NCI-H1694 treated with DMSO at 0.1 percent for 48 hours (cell line): ENCODE measurements around the gene KIAA0319L.

Experiments used
- DNase-seq: peaks from one replicate; lab custom pipeline; 2025; lab: John Stamatoyannopoulos, UW

KIAA0319L gene

DNA sequence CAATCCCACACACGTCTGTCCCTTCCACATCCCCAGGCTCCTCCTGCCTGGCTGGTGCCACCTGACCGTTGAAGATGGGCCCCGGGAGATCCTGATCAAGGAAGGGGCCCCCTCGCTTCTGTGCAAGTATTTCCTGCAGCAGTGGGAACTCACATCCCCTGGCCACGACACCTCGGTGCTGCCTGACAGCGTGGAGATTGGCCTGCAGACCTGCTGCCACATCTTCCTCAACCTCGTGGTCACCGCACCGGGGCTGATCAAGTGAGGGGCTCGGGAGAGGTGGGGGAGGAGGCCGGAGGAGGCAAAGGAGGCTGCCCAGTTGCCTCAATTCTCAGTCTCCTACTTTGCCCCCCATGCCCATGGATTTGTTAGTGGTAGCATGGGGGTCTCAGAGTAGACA is 6.0 kb upstream of the KIAA0319L start:
- no peak for DNase-seq

DNA sequence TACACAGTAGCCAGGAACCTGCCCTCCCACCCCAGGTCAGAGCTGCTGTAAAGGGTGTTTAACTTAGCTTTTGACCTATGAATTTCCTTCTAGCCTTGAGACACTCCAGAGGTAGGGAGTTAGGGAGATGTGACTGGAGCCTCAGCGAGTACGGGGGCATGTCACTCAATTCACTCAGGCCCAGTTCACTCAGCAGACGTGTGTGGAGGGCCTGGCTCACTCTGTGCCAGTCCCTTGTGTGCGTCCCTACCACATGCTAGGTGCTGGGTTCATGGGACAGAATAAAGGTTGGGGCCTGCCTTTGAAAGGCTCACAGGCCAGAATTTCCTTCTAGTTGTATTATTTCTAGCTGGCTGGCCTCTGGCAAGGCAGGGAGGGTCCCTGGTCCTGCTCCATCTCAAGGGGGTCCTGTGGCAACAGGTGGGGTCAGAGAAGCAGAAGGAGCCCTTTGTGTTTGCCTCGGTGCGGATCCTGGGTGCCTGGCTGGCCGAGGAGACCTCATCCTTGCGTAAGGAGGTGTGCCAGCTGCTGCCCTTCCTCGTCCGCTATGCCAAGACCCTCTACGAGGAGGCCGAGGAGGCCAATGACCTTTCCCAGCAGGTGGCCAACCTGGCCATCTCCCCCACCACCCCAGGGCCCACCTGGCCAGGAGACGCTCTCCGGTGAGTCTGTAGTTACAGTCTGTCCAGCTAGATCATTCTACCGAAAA is 4.9 kb upstream of the KIAA0319L start:
- DNase-seq: no peak

DNA sequence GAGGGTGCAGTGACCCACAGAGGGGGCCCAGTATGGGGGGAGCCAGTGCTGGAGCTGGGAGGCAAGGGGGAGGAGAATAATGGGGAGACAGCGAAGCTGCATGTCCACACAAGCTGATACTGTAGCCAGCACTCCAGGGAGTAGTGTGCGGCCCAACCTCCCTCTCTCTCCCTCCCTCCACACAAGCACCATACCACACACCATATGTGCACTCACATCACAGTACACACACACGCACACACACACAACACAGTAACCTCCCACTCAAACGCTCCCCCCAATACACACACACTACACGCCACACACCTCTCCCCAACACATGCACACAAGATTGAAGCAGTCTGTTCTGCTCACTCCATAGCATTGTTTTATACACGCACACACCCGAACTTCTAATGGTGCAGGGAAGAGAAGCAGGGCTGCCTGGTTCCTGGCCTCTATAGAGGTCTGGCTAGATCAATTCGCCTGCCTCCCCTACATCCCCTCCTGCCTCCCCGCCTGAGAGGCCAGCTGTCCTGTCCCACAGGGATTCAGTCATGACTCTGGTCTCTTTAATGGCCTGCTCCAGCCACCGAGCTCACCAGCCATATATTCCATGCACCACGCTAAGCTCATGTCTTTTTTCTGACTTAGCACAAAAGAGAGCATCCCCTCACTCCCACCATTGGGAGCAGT is 4.2 kb upstream of the KIAA0319L start:
- no peak for DNase-seq

DNA sequence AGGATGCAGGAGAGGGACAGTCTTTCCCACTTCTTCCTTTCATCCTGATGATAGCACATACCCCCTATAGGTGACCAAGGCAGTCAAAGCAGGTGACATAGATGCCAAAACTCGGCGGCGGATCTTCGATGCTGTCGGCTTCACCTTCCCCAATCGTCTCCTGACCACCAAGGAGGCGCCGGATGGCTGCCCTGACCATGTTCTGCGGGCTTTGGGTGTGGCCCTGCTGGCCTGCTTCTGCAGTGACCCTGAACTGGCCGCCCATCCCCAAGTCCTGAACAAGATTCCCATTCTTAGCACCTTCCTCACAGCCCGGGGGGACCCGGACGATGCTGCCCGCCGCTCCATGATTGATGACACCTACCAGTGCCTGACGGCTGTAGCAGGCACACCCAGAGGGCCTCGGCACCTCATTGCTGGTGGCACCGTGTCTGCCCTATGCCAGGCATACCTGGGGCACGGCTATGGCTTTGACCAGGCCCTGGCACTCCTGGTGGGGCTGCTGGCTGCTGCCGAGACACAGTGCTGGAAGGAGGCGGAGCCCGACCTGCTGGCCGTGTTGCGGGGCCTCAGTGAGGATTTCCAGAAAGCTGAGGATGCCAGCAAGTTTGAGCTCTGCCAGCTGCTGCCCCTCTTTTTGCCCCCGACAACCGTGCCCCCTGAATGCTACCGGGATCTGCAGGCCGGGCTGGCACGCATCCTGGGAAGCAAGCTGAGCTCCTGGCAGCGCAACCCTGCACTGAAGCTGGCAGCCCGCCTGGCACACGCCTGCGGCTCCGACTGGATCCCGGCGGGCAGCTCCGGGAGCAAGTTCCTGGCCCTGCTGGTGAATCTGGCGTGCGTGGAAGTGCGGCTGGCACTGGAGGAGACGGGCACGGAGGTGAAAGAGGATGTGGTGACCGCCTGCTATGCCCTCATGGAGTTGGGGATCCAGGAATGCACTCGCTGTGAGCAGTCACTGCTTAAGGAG is 3.3 kb upstream of the KIAA0319L start:
- DNase-seq: peak; percentile 36

DNA sequence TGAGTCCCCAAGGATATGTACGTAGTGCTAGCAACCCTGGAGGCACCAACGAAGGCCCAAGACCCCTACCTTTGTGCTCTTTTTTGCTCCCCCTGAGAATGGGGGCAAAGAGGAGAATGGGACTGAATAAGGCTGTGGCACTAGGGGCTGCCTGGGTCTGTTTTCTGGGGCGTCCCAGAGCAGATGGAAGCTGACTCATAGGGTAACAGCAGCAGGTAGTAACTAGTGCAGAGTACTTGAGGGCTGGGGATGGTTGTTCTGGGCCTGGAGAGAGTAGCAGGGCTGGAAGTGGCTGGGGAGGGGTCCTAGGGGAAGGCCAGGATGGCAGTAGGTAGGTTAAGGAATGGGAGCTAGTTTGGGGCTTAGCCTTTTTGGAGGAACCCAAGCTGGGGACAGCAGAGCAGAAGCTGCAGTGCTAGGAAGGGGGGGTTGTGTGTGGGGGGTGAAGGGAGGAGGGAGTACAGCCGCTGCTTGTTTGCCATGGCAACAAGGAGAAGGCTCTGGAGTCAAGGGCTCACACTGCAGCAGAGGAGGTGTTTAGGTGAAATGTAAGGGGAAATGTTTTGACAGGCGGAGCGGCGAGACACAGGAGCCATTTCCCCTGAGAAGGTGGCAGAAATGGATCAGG is 2.2 kb upstream of the KIAA0319L start:
- no peak for DNase-seq

DNA sequence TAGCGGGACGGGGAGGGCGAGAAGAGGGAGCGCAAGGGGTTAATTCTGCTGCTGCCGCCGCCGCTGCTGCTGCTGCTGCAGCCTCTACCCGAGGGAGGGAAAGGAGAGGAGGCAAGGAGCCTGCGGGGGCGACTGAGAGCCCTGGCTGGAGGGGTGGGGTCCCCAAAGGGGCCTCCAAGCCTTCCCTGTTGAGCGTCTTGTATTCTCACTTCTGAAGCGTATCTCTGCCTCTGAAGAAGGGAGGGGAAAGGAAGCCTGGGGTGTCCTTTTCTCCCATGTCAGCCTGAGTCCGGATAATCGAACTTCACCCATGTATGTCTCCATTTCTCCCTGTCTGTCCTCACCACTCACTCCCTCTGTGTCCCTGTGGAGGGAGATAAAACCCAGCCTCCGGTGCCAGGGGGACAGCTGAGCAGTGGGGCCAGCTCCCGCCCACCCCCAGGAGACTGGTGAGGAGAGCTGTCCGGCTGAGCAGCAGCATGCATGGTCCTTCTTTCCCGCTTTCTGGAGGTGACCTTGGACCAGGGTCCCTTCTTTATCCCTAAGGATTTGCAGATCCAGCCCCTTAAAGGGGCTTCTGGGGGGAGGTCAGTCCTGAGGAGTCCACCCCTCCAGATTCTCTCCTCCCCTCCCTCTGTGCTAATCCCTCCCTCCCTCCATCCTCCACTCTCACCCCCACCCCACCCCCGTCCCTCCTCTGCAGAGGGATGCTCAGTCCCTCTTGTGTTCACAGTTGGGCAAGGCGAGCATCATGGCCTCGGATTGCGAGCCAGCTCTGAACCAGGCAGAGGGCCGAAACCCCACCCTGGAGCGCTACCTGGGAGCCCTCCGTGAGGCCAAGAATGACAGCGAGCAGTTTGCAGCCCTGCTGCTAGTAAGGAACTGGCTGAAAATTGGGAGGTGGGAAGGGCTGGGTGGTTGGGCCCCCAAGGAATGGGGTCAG is 1.4 kb upstream of the KIAA0319L start:
- DNase-seq: no peak

DNA sequence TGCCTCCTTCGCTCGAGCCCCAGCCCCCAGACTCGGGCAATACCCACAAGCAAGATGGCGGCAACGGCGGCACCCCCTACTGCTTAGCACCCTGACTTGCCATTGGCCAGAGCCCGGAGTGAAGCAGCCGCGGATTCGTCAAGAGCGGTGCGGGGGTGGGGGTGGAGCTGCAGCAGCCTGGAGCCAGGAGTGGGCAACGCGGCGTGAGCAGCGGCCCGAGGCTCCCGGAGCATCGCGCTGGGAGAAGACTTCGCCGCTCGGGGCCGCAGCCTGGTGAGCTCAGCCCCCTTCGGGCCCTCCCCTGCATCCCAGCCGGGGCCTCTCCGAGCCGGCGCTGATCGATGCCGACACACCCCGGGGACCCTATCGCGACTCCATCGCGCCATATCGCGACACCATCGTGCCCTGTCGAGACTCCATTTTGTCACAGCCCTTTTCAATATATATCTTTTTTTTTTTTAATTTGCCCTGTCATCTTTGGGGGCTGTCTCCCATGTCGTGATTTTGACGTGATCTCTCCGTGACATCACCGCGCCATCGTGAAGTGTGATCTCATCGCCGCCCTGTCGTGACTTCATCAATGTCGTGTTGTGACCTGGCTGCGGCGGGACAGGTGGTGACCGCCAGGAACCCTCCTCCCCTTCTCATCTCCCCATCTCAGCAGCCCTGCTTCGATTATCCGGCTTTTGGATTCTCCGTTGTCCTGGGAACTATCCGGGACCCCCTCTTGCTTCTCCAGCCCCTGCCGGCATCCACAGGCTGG is 589 bp upstream of the KIAA0319L start, which contains the start of gene NCDN:
NCDN (plus strand) TSS at position 189 of the 763 bp plus-strand sequence; CDS start at position 581, 392 bp downstream.
- peak; percentile 93 for DNase-seq

DNA sequence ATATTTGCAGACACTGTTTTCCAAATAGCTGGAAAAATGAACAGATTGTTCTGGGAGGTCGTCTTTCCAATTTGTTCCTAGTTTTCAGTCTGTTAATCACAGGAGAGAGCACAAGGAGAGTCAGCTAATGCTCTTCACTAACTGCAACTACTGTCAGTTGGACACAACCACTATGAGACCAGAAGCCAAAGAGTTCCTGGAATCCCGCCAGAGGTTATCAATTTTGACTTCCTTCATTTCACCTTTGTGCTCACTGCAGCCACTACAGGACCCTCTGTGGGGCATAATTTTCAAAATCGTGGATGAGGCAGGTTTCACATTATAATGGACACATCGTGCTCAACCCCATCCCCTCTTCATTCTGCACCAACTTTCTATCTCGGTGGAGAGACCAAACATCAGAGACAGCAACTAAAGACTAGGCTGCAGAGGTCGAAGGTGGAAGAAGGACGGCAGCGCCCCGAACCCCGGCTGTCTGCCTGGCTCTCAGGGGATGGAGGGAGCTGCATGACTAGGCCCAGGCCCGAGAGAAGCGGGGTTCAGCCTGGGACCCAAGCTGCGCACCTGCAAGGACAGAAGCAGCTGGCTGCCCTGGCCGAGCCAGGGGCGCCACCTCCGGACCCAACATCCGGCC is 602 bp downstream of the KIAA0319L start:
- DNase-seq: no peak

DNA sequence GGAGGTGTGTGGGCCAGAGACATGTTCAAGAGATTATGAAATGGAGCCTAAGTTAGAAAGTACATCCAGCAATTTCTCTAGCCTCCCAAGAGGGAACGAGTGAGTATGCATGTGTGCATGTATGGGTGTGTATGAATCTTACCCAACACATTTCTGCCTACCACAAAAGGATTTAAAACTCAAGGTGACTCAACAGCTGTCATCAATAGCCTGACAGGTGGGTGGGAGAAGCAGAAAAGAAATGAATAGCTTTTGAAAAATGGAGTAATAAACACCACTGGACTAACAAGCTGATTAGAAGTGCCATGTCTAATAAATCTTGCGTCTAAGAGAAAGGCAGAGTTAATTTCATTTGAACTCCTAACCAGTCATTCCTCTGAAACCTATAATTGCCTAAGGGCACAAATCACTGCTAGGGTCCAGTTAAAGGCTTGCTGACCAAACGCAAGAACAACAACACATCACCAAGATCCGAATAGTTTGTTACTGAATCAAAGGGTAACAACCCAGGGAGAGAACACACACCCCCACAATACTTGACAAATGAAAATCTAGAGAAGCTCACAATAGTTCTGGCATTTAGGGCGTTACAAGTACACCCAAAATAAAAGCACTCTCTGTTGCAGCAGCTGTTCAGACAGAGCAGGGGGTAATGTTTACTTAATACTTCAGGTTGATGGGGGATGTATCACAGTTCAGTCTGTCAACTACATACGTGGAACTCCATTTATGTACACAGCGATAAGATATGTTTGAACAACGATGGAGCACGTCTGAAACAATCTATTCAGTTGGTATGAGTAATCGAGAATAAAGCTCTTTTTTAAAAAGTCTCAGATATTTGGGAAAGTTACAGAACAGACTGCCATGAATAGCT is 1.4 kb downstream of the KIAA0319L start:
- DNase-seq: peak; percentile 28

DNA sequence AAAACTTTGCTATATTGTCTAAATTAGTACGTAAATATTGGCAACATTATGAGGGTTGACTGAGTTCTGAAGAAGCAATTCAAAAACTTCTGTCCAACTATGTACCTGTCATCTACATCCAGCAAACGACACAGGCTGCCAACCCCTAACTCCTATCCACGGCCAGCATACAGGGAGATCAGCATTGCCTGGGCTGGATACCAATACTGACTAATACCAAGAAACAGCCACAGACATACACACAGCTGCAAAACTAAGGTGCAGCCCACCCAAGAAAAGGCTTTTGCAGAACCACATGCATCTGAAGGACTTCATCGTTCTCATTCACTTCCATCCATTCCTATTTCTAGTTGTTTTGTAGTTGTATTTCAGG is 2.0 kb downstream of the KIAA0319L start:
- no peak for DNase-seq

DNA sequence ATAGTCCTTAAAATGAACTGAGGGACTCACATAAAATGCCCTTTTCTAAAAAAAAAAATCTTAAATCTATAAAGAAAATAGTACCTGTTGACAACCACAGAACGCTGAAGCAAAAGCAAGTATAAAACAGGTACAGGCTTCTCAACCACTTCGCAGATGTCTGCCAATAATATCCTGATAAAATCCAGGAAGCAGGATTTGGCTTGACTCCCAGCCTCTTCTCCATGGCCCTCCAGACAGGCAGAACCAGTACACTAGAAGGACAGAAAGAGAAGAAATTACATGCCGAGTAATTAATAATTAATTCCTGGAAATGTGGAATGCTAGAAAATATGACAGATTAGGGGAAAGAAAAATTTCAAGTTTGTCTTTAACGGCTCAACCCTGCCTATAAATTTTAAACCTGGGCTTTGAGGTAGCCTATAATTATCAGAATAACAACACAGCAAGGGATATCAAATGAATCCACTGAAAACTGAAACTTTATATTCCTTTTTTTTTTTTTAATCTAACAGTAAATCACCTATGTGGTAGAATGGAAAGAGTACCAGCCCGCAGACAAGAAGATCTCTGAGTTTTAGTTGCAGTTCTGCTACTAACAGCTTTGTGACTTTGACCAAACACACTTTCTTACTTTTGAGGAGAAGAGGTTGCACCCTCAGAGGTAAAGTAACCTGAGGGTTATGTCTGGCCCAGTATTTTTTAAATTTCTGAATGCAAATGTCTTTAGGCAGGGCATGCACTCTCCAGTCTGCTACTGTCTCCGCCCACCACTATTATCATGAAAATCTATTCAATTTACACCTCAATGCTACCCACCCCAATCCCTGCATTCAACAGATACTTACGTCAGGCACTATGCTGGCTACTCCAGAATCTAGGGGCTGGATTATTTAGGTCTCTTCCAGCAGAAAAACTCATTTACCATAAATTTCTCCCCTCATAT is 2.7 kb downstream of the KIAA0319L start:
- no peak for DNase-seq

DNA sequence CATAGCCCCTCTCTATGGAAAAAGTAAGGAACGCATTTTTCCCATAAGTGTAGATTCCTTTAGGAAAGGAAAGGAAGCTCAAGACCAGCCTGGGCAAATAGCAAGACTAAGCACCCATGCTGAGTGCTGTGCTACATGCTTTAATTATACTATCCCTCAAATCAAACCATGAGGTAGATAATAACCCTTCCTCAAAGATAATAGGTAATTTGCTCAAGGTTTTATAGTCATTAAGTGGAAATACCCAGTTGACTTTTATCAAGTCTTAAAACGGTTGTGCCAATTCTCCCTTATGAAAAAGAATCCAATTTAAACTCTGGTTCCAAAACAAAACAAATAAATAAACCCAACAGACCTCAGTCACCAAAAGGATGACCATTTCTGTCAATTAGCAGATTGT is 3.4 kb downstream of the KIAA0319L start:
- no peak for DNase-seq

DNA sequence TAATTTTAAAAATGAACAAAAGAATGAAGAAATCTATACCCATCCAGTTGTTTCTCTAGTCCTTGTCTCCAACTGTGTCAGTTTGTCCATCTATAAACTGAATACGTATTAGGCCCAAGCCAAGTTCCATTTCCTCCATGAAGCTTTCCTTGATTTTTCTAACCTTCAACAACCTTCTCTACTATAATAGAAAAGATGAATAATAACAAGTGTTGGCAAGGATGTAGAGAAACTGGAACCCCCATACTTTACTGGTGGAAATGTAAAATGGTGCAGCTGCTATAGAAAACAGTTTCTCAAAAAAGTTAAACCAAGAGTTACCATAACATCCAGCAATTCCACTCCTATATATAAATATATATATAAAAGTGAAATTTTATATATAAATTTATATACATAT is 10.6 kb downstream of the KIAA0319L start:
- DNase-seq: no peak

DNA sequence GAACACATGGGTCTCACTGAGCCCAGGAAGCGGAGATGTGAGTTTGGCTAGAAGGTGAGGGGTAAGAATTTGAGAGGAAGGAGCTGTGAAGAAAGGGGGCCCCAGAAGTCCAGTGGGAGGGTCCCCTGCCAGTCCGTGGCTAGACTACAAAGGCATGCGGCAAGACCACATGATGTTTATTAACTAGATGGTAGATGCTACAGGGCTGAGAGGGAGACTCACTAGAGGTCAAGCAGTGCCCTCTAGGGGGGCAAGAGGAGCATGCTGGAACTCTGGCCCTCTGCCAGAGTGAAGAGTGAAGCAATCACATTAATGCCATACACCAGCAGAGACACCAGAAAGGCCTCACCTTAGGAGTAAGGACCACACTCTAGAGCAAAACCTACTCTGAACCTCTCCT is 12.2 kb downstream of the KIAA0319L start:
- peak; percentile 19 for DNase-seq

DNA sequence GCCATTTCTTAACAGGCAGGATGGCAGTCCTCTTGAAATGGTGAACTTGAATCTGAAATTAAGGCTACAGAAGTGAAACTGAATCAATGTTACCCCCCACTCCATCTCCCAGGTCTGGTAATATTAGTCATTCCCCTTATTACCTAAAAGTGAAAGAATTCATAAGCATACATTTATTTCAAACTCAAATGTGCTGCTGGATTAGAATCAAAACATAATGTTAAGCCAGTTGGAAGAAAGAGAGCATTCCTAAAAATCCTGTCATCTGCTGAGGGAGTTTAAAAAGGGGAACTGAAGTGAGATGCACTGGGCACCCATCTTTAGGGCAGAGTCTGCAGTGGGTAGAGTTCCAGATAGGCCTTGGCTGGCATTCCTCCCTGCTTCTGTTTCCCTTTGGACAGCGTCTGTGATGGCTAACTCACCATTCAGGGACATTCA is 17.4 kb downstream of the KIAA0319L start:
- no peak for DNase-seq

DNA sequence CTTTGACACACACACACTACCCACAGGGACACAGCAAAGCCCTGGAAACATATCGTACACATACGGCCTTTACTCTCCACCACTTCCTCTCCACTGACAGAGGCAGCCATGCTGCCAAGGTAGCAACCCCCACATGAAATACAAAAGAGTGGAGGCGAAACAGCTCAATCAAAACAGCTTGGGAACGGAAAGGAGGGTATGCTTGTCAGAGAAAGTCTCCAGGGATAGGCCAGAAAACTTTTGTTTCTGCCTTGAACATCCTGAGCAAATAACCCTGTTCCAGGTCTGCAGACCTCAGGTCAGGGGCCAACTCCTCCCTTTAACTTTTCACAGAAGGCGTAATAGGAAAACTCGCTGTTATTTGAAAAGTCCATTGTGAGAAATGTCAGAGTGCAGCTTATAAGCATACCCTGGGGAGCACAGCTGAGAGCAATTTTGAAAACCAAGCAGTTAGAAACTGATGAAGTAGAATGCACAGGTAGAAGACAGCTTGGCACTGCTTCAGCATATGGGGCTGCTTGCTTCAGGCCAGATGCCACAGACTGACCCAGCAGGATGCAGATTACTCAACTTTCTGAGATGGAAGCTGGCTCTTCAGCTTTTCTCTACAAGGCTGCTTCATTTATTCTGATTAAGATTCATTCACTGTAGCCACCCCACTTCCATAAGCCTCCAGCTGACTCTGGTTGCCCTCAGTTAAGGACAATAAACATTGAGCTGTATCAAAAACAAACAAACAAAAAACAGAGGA is 18.0 kb downstream of the KIAA0319L start:
- no peak for DNase-seq

DNA sequence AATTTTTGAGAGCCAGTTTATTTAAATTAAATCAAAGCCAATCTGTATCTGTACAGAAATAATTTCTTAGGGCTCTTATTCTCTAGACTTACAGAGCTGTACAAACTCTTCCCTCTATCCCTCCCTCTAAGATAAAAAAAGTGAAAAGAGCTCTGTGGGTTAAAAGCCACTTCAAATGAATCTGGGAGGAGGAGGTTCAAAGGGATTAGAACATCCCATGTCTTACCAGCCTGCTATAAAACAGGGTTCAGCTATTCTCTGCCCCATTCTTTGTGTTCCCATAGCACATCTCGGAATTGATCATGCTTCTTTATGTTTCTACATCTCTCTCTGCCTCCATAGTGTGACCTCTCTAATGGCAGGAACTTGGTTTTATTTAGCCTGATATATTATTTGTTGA is 19.4 kb downstream of the KIAA0319L start:
- no peak for DNase-seq
